PFSK-1 (cell line): ENCODE data around the gene UMOD.

ENCODE experiments used
- FOXP2 ChIP-seq: optimal IDR thresholded peaks from 2 replicates; pipeline ENCODE3; 2011; ENCODE audit warnings: borderline replicate concordance, control low read depth, inconsistent platforms; ENCODE audit not compliant: insufficient read depth; ENCODE audit errors: extremely low read length, extremely low read depth
- POLR2AphosphoS5 ChIP-seq: IDR thresholded peaks from 2 replicates; pipeline ENCODE4 v1.6.1; 2012; ENCODE audit warnings: low read depth, mild to moderate bottlenecking, control low read depth, low read length, moderate library complexity
- REST ChIP-seq, 2 experiments: IDR thresholded peaks; 2 replicates each; pipeline versions ENCODE4 v1.6.1 to v1.8.0; 2011 to 2012; ENCODE audit warnings: low read depth in 2 of 2, low read length in 2 of 2, control low read depth in 1 of 2, inconsistent platforms in 1 of 2, mild to moderate bottlenecking in 1 of 2, moderate library complexity in 1 of 2; ENCODE audit not compliant: insufficient read depth in 1 of 2
- SIN3A ChIP-seq: IDR thresholded peaks from 2 replicates; pipeline ENCODE4 v1.6.1; 2012; ENCODE audit warnings: mild to moderate bottlenecking, low read length, moderate library complexity, borderline replicate concordance; ENCODE audit not compliant: insufficient read depth
- TAF1 ChIP-seq: IDR thresholded peaks from 2 replicates; pipeline ENCODE4 v1.6.1; 2012; ENCODE audit warnings: low read length, control low read depth, borderline replicate concordance; ENCODE audit not compliant: insufficient read depth

Gene UMOD

GRCh38 chr16:20326321-20326720 lies 26.2 kb downstream of the UMOD start:
- TF ChIP-seq TAF1 = no peak
- no peak for TF ChIP-seq POLR2AphosphoS5
- no peak for TF ChIP-seq REST (IDR thresholded peaks at IDR 0.05; ENCODE audit: insufficient read depth in 1 of 2, low read depth in 2 of 2, low read length in 2 of 2)
- TF ChIP-seq FOXP2 = no peak
- TF ChIP-seq SIN3A = no peak

- TF ChIP-seq SIN3A (no peak), REST (IDR thresholded peaks at IDR 0.05; ENCODE audit: insufficient read depth in 1 of 2, low read depth in 2 of 2, low read length in 2 of 2) (no peak), POLR2AphosphoS5 (no peak), FOXP2 (no peak), TAF1 (no peak)
Measured at GRCh38 chr16:20325005-20325404, 27.5 kb downstream of the UMOD start.

GRCh38 chr16:20323591-20324117 lies 28.9 kb downstream of the UMOD start:
- no peak for TF ChIP-seq POLR2AphosphoS5
- TF ChIP-seq REST (IDR thresholded peaks at IDR 0.05; ENCODE audit: insufficient read depth in 1 of 2, low read depth in 2 of 2, low read length in 2 of 2) = no peak
- TF ChIP-seq FOXP2 = no peak
- TF ChIP-seq SIN3A = no peak
- TF ChIP-seq TAF1 = no peak

- TF ChIP-seq FOXP2 (no peak), POLR2AphosphoS5 (no peak), SIN3A (no peak), TAF1 (no peak), REST (IDR thresholded peaks at IDR 0.05; ENCODE audit: insufficient read depth in 1 of 2, low read depth in 2 of 2, low read length in 2 of 2) (no peak)
Measured at GRCh38 chr16:20322696-20323095, 29.8 kb downstream of the UMOD start.

GRCh38 chr16:20321671-20322070 lies 30.8 kb downstream of the UMOD start:
- no peak for TF ChIP-seq FOXP2
- no peak for TF ChIP-seq REST (IDR thresholded peaks at IDR 0.05; ENCODE audit: insufficient read depth in 1 of 2, low read depth in 2 of 2, low read length in 2 of 2)
- TF ChIP-seq POLR2AphosphoS5 = no peak
- TF ChIP-seq TAF1 = no peak
- TF ChIP-seq SIN3A = no peak
